ENCODE measurements around the gene PFKL. TPM values are rescaled to one million over a fixed set of nuclear protein-coding genes. Genes with fewer than 3 reads are reported as not detected.

The PFKL gene
- total RNA-seq, 1 donor from 2014 or later, result 48.7 TPM

DNA sequence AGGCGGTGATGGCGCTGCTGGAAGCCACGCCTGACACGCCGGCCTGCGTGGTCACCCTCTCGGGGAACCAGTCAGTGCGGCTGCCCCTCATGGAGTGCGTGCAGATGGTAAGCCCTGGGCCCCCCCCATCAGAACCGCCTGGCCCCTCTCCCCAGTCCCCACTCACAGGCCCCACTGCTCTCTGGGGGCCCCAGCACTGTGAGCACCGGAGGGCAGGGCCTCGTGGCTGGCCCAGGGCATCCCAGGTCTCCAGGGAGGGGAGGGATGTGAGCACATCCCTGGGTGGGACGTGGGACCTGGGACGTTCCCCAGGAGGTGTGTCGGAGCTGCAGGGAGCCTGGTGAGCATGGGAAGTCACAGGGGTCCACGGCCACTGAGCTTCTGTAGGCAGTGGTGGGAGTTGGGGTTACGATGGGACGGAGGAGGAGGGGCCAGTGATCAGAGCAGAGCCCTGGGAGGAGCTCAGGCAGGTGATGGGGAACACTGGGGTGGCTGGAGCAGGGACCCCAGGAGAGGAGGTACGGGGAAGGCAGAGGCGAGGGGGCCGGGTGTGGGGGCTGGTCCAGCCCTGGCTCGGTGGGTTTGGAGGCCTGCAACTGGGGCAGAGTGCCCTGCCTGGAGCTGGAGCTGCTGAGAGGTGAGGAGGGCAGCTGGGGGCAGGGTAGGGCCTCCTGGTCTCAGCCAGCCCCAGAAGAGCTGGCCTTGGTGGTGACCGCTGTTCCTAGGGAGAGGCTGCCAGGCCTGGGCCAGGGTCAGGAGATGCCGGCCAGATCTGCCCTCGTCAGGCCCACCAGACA is 18.8 kb downstream of the PFKL start:
- H3K9me3 ChIP-seq (ENCODE audit: low read depth), result no peaks in the 10 kb centered on the region
- TF ChIP-seq EZH2phosphoT487 (IDR thresholded peaks at IDR 0.05) (no peak), EZH2 (IDR thresholded peaks at IDR 0.05) (no peak)
- TF ChIP-seq, protein P1, sequence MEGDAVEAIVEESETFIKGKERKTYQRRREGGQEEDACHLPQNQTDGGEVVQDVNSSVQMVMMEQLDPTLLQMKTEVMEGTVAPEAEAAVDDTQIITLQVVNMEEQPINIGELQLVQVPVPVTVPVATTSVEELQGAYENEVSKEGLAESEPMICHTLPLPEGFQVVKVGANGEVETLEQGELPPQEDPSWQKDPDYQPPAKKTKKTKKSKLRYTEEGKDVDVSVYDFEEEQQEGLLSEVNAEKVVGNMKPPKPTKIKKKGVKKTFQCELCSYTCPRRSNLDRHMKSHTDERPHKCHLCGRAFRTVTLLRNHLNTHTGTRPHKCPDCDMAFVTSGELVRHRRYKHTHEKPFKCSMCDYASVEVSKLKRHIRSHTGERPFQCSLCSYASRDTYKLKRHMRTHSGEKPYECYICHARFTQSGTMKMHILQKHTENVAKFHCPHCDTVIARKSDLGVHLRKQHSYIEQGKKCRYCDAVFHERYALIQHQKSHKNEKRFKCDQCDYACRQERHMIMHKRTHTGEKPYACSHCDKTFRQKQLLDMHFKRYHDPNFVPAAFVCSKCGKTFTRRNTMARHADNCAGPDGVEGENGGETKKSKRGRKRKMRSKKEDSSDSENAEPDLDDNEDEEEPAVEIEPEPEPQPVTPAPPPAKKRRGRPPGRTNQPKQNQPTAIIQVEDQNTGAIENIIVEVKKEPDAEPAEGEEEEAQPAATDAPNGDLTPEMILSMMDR (IDR thresholded peaks at IDR 0.05), result no peak
- no peaks in the 10 kb centered on the region for H3K36me3 ChIP-seq
- H3K4me3 Mint-ChIP-seq, result no peak overlapping the region
- no peaks in the 10 kb centered on the region for H4K20me1 ChIP-seq (ENCODE audit: low read depth)
- no peak overlapping the region for H3K9ac ChIP-seq
- H3K4me2 ChIP-seq, result no peak overlapping the region
- H3F3A ChIP-seq (ENCODE audit: low read depth), result no peaks in the 10 kb centered on the region
- H3K27ac Mint-ChIP-seq, result no peak overlapping the region
- no peak overlapping the region for H3K27ac ChIP-seq
- H3K36me3 Mint-ChIP-seq, result peaks cover 3% of the 10 kb centered on the region
- H2AFZ ChIP-seq (replicated peaks), result no peak overlapping the region
- peaks cover 3% of the 10 kb centered on the region for H3K27me3 Mint-ChIP-seq (ENCODE audit: insufficient read depth, low read depth)
- no peak overlapping the region for H3K4me3 ChIP-seq
- H3K4me1 ChIP-seq, result no peaks in the 10 kb centered on the region
- no peaks in the 10 kb centered on the region for H3K4me1 Mint-ChIP-seq
- no peak for DNase-seq (ENCODE audit: low spot score)
- H3K27me3 ChIP-seq, result no peaks in the 10 kb centered on the region
- no peaks in the 10 kb centered on the region for H3K79me2 ChIP-seq (ENCODE audit: low read depth)
- H3K9me3 Mint-ChIP-seq, result no peaks in the 10 kb centered on the region

DNA sequence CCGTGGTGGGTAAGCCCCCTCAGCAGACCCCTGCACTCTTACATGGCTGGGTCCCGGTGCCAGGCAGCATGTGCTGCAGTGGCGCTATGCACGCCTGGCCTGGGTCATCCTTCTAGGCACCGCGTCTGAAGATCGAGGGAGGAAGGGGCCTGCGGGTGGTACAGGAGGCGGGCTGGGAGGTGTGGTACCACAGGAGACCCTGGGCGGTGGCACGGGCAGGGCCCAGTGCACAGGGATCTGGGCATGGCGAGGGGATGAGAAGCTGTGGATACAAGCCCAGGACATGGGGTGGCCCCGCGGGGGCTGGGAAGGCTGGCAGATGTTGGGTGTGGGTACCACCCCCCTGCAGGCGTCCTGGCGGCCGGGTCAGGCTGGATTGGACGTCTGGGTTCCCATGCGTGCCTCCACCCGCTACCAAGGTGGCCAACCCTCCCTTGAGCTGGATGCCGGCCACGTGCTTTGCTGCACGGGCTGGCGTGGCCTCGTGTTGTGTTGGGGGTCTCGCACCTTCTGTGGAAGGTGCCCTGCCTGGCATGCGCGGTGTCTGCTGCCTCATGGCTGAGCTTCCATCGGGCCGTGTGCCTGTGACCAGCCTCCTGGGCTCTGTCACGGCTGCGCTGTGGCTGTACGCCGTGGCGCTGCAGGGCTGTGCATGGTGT is 19.7 kb downstream of the PFKL start:
- no peak overlapping the region for H3K27ac Mint-ChIP-seq
- TF ChIP-seq, protein P1 (IDR thresholded peaks at IDR 0.05), result no peak
- no peak for TF ChIP-seq EZH2phosphoT487 (IDR thresholded peaks at IDR 0.05)
- TF ChIP-seq EZH2 (IDR thresholded peaks at IDR 0.05), result no peak

DNA sequence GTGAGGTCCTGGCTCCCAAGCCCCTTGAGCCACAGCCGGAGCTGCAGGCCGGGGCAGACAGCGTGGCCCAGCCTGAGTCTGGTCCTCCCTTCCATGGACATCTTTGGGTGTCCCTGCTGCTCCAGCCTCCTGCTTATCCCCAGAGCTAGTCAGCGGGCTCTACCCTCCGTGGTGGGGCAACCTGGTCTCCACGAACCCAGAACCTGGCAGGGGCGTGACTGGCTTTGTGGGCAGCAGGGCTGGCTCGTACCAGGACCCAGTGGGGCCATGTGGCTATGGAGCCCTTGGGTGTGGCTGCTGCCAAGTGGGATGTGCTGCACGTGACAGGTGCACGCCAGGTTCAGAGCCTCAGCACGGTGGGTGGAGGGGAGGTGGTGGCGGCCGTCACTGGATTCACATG is 21.0 kb downstream of the PFKL start:
- Mint-ChIP-seq H3K9me3 (no peaks in the 10 kb centered on the region), H3K4me3 (no peak overlapping the region), H3K36me3 (peaks cover 3% of the 10 kb centered on the region), H3K27ac (no peak overlapping the region), H3K27me3 (ENCODE audit: insufficient read depth, low read depth) (peaks cover 3% of the 10 kb centered on the region), H3K4me1 (no peaks in the 10 kb centered on the region)
- no peaks in the 10 kb centered on the region for H3K79me2 ChIP-seq (ENCODE audit: low read depth)
- H3K4me1 ChIP-seq, result no peaks in the 10 kb centered on the region
- H3K4me3 ChIP-seq, result no peak overlapping the region
- no peak overlapping the region for H2AFZ ChIP-seq (replicated peaks)
- H3K36me3 ChIP-seq, result no peaks in the 10 kb centered on the region
- H3K27ac ChIP-seq, result no peak overlapping the region
- no peak for TF ChIP-seq EZH2phosphoT487 (IDR thresholded peaks at IDR 0.05)
- TF ChIP-seq, protein P1 (IDR thresholded peaks at IDR 0.05), result no peak
- TF ChIP-seq EZH2 (IDR thresholded peaks at IDR 0.05), result no peak
- H3K9ac ChIP-seq, result no peak overlapping the region
- no peak for DNase-seq (ENCODE audit: low spot score)
- no peaks in the 10 kb centered on the region for H4K20me1 ChIP-seq (ENCODE audit: low read depth)
- H3K4me2 ChIP-seq, result no peak overlapping the region
- no peaks in the 10 kb centered on the region for H3K9me3 ChIP-seq (ENCODE audit: low read depth)
- no peaks in the 10 kb centered on the region for H3K27me3 ChIP-seq
- no peaks in the 10 kb centered on the region for H3F3A ChIP-seq (ENCODE audit: low read depth)

More for the DNA sequence above, 19.7 kb downstream of the PFKL start:
- no peaks in the 10 kb centered on the region for H3K4me1 Mint-ChIP-seq
- Histone ChIP-seq H3K27me3 (no peaks in the 10 kb centered on the region), H3K36me3 (no peaks in the 10 kb centered on the region), H3K4me3 (no peak overlapping the region), H3K9ac (no peak overlapping the region), H3K79me2 (ENCODE audit: low read depth) (no peaks in the 10 kb centered on the region), H3K4me2 (no peak overlapping the region), H2AFZ (replicated peaks) (no peak overlapping the region), H3K9me3 (ENCODE audit: low read depth) (no peaks in the 10 kb centered on the region), H4K20me1 (ENCODE audit: low read depth) (no peaks in the 10 kb centered on the region), H3K4me1 (no peaks in the 10 kb centered on the region), H3K27ac (no peak overlapping the region), H3F3A (ENCODE audit: low read depth) (no peaks in the 10 kb centered on the region)
- peaks cover 3% of the 10 kb centered on the region for H3K27me3 Mint-ChIP-seq (ENCODE audit: insufficient read depth, low read depth)
- no peaks in the 10 kb centered on the region for H3K9me3 Mint-ChIP-seq
- peaks cover 3% of the 10 kb centered on the region for H3K36me3 Mint-ChIP-seq
- H3K4me3 Mint-ChIP-seq, result no peak overlapping the region
- no peak for DNase-seq (ENCODE audit: low spot score)

Measured in neural progenitor cell (in vitro differentiated cells).